BLaER1 (cell line): ENCODE results near the gene ROCK2.

Source experiments
- H3K27ac ChIP-seq: shearing (Covaris generic); formaldehyde crosslinking; 2 replicates; pipeline ENCODE4 v1.8.1; 2022
- H3K27me3 ChIP-seq: shearing (Covaris generic); formaldehyde crosslinking; 2 replicates; pipeline ENCODE4 v1.8.1; 2022
- H3K36me3 ChIP-seq: shearing (Covaris generic); formaldehyde crosslinking; 2 replicates; pipeline ENCODE4 v1.8.1; 2022
- H3K4me1 ChIP-seq: shearing (Covaris generic); formaldehyde crosslinking; 2 replicates; pipeline ENCODE4 v1.8.1; 2022
- H3K4me2 ChIP-seq: shearing (Covaris generic); formaldehyde crosslinking; 2 replicates; pipeline ENCODE4 v1.8.1; 2022
- H3K4me3 ChIP-seq: shearing (Covaris generic); formaldehyde crosslinking; 2 replicates; pipeline ENCODE4 v1.8.1; 2022
- H3K9ac ChIP-seq: shearing (Covaris generic); formaldehyde crosslinking; 2 replicates; pipeline ENCODE4 v1.8.1; 2022
- H3K9me3 ChIP-seq: shearing (Covaris generic); formaldehyde crosslinking; 2 replicates; pipeline ENCODE4 v1.8.1; 2022
- H4K20me1 ChIP-seq: shearing (Covaris generic); formaldehyde crosslinking; 2 replicates; pipeline ENCODE4 v1.8.1; 2022
- Cebpa-rat ChIP-seq: shearing (Covaris generic); IDR thresholded peaks from 2 replicates; pipeline ENCODE4 v1.8.1; 2022

The ROCK2 gene

GRCh38 chr2:11228692-11229091 is 115.7 kb downstream of the ROCK2 start:
- no peak overlapping the region for H3K4me2 ChIP-seq

GRCh38 chr2:11227595-11227994 is 116.8 kb downstream of the ROCK2 start:
- no peak overlapping the region for H3K9ac ChIP-seq
- no peak overlapping the region for H3K4me2 ChIP-seq
- H3K4me3 ChIP-seq, result no peak overlapping the region
- TF ChIP-seq Cebpa-rat, result no peak
- peaks cover 33% of the 10 kb centered on the region for H3K36me3 ChIP-seq
- H4K20me1 ChIP-seq, result peaks cover 21% of the 10 kb centered on the region; the same call in 1 of the 2 replicates
- no peaks in the 10 kb centered on the region for H3K4me1 ChIP-seq
- no peaks in the 10 kb centered on the region for H3K9me3 ChIP-seq
- H3K27me3 ChIP-seq, result no peaks in the 10 kb centered on the region
- H3K27ac ChIP-seq, result no peak overlapping the region

More at GRCh38 chr2:11228692-11229091, 115.7 kb downstream of the ROCK2 start:
- peaks cover 2% of the 10 kb centered on the region; the same call in 1 of the 2 replicates for H3K4me1 ChIP-seq
- no peaks in the 10 kb centered on the region for H3K9me3 ChIP-seq
- no peak overlapping the region for H3K9ac ChIP-seq
- H3K27me3 ChIP-seq, result no peaks in the 10 kb centered on the region
- H4K20me1 ChIP-seq, result peaks cover 27% of the 10 kb centered on the region; the same call in 1 of the 2 replicates
- TF ChIP-seq Cebpa-rat, result no peak
- no peak overlapping the region for H3K4me3 ChIP-seq
- H3K27ac ChIP-seq, result no peak overlapping the region
- peaks cover 35% of the 10 kb centered on the region; the same call in 1 of the 2 replicates for H3K36me3 ChIP-seq

GRCh38 chr2:11224887-11225286 is 119.5 kb downstream of the ROCK2 start:
- H3K4me1 ChIP-seq, result no peaks in the 10 kb centered on the region
- no peak overlapping the region for H3K27ac ChIP-seq
- H3K36me3 ChIP-seq, result peaks cover 36% of the 10 kb centered on the region
- H4K20me1 ChIP-seq, result 0 out of 2 replicates have a peak, but pooled peaks cover 14% of the 10 kb centered on the region
- H3K4me3 ChIP-seq, result no peak overlapping the region
- no peaks in the 10 kb centered on the region for H3K27me3 ChIP-seq
- H3K4me2 ChIP-seq, result no peak overlapping the region
- no peak overlapping the region for H3K9ac ChIP-seq
- H3K9me3 ChIP-seq, result no peaks in the 10 kb centered on the region
- TF ChIP-seq Cebpa-rat, result no peak

- Histone ChIP-seq H3K9me3 (no peaks in the 10 kb centered on the region), H3K4me1 (no peaks in the 10 kb centered on the region), H3K27me3 (no peaks in the 10 kb centered on the region), H3K4me3 (no peak overlapping the region), H3K4me2 (no peak overlapping the region), H3K36me3 (peaks cover 54% of the 10 kb centered on the region), H3K9ac (no peak overlapping the region), H4K20me1 (0 out of 2 replicates have a peak, but pooled peaks cover 14% of the 10 kb centered on the region), H3K27ac (no peak overlapping the region)
- TF ChIP-seq Cebpa-rat, result no peak
These were observed 121.6 kb downstream of the ROCK2 start for GRCh38 chr2:11222845-11223244.

GRCh38 chr2:11220445-11220844 is 124.0 kb downstream of the ROCK2 start:
- no peaks in the 10 kb centered on the region for H3K9me3 ChIP-seq
- peaks cover 62% of the 10 kb centered on the region for H3K36me3 ChIP-seq
- H3K4me3 ChIP-seq, result no peak overlapping the region
- H3K27me3 ChIP-seq, result no peaks in the 10 kb centered on the region
- no peaks in the 10 kb centered on the region for H3K4me1 ChIP-seq
- H3K27ac ChIP-seq, result no peak overlapping the region
- no peak overlapping the region for H3K9ac ChIP-seq
- no peak for TF ChIP-seq Cebpa-rat
- H3K4me2 ChIP-seq, result no peak overlapping the region
- H4K20me1 ChIP-seq, result 0 out of 2 replicates have a peak, but pooled peaks cover 9% of the 10 kb centered on the region

- Histone ChIP-seq H3K4me1 (no peaks in the 10 kb centered on the region), H3K4me2 (no peak overlapping the region), H3K4me3 (no peak overlapping the region), H3K27me3 (no peaks in the 10 kb centered on the region), H4K20me1 (no peaks in the 10 kb centered on the region), H3K9me3 (no peaks in the 10 kb centered on the region), H3K27ac (no peak overlapping the region), H3K9ac (no peak overlapping the region), H3K36me3 (peaks cover 89% of the 10 kb centered on the region)
- TF ChIP-seq Cebpa-rat, result no peak
These were observed 129.0 kb downstream of the ROCK2 start for GRCh38 chr2:11215407-11215806.

GRCh38 chr2:11214770-11215169 is 129.7 kb downstream of the ROCK2 start:
- no peak for TF ChIP-seq Cebpa-rat

GRCh38 chr2:11213975-11214374 is 130.5 kb downstream of the ROCK2 start:
- H3K27ac ChIP-seq, result no peak overlapping the region
- H3K36me3 ChIP-seq, result peaks cover 78% of the 10 kb centered on the region
- no peaks in the 10 kb centered on the region for H3K4me1 ChIP-seq
- H3K9ac ChIP-seq, result no peak overlapping the region
- H3K4me3 ChIP-seq, result no peak overlapping the region
- H3K9me3 ChIP-seq, result no peaks in the 10 kb centered on the region
- H4K20me1 ChIP-seq, result no peaks in the 10 kb centered on the region
- TF ChIP-seq Cebpa-rat, result no peak
- no peak overlapping the region for H3K4me2 ChIP-seq
- no peaks in the 10 kb centered on the region for H3K27me3 ChIP-seq

More at GRCh38 chr2:11214770-11215169, 129.7 kb downstream of the ROCK2 start:
- no peaks in the 10 kb centered on the region for H3K9me3 ChIP-seq
- H3K36me3 ChIP-seq, result peaks cover 86% of the 10 kb centered on the region
- no peak overlapping the region for H3K4me2 ChIP-seq
- H3K9ac ChIP-seq, result no peak overlapping the region
- no peak overlapping the region for H3K4me3 ChIP-seq
- H4K20me1 ChIP-seq, result no peaks in the 10 kb centered on the region
- no peaks in the 10 kb centered on the region for H3K27me3 ChIP-seq
- H3K27ac ChIP-seq, result no peak overlapping the region
- H3K4me1 ChIP-seq, result no peaks in the 10 kb centered on the region

- no peak overlapping the region for H3K9ac ChIP-seq
- H3K9me3 ChIP-seq, result no peaks in the 10 kb centered on the region
- H3K36me3 ChIP-seq, result peaks cover 75% of the 10 kb centered on the region
- H3K4me3 ChIP-seq, result no peak overlapping the region
- H4K20me1 ChIP-seq, result no peaks in the 10 kb centered on the region
- no peaks in the 10 kb centered on the region for H3K27me3 ChIP-seq
- H3K27ac ChIP-seq, result no peak overlapping the region
- no peak overlapping the region for H3K4me2 ChIP-seq
- TF ChIP-seq Cebpa-rat, result no peak
- H3K4me1 ChIP-seq, result no peaks in the 10 kb centered on the region
These were observed 131.3 kb downstream of the ROCK2 start for GRCh38 chr2:11213090-11213638.

- peaks cover 76% of the 10 kb centered on the region for H3K36me3 ChIP-seq
- no peak for TF ChIP-seq Cebpa-rat
- no peak overlapping the region for H3K4me3 ChIP-seq
- no peak overlapping the region for H3K27ac ChIP-seq
- no peak overlapping the region for H3K9ac ChIP-seq
- H3K27me3 ChIP-seq, result no peaks in the 10 kb centered on the region
- no peaks in the 10 kb centered on the region for H4K20me1 ChIP-seq
- H3K4me2 ChIP-seq, result no peak overlapping the region
- no peaks in the 10 kb centered on the region for H3K9me3 ChIP-seq
- H3K4me1 ChIP-seq, result no peaks in the 10 kb centered on the region
These were observed 131.8 kb downstream of the ROCK2 start for GRCh38 chr2:11212645-11213044.
